HG02973 (cell line): Measurements from ENCODE around the gene VWA8.
"Not testable (repeated sequence)": the region's sequence is repeated elsewhere in the genome, so short reads cannot be mapped to it uniquely, and the experiment has no call there.

ENCODE experiments used
- ATAC-seq: cut with Tn5 transposase; IDR thresholded peaks from one replicate; pipeline ENCODE4 v1.9.1; 2021; ENCODE audit warnings: moderate library complexity; ENCODE audit not compliant: unreplicated experiment

The VWA8 gene

DNA sequence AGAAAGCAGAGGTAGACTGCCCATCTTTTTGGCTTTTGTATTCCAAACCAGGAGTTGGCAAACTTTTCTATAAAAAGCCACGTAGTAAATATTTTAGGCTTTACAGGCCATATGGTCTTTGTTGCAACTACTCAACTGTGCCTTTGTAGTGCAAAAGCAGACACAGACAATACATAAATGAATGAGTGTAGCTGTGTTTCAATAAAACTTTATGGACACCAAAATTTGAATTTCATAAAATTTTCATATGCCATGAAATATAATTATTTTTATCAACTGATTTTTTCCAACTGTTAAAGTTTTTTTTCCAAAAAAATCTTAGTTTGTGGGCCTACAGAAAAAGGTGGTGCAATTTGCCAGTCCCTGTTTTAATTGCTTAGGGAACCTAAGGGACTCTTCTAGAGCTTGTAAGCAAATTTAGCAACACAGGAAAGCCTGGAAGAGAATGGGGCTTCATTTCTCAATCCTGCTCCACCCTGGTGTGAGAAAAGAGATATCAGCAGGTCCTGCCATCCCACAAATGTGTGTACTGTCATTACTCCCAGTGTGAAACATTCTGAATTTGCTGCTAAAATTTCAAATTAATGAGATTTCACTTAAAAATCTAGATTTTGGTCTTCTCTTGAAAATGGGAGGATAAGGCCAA is 309.4 kb downstream of the VWA8 start:
- ATAC-seq = no peak

- ATAC-seq = no peak
These were observed 310.2 kb downstream of the VWA8 start for GRCh38 chr13:41650706-41651105.

GRCh38 chr13:41649659-41650058 is 311.2 kb downstream of the VWA8 start:
- ATAC-seq = no peak

GRCh38 chr13:41648314-41648935 is 312.5 kb downstream of the VWA8 start:
- no peak for ATAC-seq

- ATAC-seq = not testable (repeated sequence)
These were observed 313.1 kb downstream of the VWA8 start for GRCh38 chr13:41647699-41648313.

DNA sequence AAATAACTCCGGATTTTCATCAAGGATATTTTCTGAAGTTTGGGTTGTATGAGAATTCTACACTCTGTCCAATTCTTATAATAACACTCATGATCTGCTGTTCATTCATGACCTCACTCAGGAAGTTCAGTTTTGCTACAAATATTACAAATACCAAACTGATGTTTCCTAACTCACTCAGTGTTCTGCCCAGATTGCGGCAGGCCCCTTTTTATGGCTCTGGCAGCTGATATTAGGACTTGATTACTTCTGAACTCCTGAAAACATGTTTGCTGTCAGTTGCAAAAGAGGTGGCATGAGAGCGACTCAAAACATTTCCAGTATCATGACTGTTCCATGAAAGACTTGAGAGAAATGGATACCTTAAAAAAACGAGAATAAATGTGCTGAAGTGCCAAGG is 315.6 kb downstream of the VWA8 start:
- no peak for ATAC-seq

- no peak for ATAC-seq
These were observed 316.2 kb downstream of the VWA8 start for GRCh38 chr13:41644742-41645141.

DNA sequence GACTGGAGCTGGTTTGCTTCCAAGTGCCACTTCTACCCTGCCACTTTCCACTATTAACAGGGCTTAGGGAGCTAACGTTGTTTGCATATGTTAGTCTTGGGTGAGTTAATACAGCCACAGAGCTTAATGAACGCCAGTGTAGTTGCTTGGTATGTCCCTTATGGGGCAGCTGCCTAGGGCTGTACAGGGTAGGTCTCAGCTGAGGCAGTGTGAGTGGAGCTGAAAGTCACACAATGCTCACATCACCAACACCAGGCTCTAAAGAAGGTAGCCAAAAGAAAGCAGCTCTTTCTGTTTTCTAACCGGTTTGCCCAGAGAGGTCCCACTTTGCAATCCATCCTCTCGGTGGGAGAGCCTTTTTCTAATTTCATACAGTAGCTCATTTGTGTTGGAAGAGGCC is 317.4 kb downstream of the VWA8 start:
- ATAC-seq = no peak

DNA sequence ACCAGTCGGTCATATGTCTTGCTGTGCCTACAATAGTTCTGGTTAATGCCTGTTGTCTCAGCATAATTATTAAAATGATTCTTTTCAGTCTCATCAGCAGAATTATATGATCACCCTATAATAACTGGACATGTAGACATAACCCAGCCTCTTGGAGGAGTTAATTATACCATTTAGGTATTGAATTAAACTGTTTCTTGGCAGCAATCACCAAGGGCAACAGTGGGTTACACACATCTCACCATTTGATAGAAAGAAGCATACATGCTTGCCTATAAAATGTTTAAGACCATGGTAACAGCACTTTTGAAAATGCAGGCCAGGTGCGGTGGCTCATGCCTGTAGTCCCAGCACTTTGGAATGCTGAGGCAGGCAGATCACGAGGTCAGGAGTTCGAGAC is 318.9 kb downstream of the VWA8 start:
- ATAC-seq = no peak

GRCh38 chr13:41641429-41641828 is 319.5 kb downstream of the VWA8 start:
- no peak for ATAC-seq

DNA sequence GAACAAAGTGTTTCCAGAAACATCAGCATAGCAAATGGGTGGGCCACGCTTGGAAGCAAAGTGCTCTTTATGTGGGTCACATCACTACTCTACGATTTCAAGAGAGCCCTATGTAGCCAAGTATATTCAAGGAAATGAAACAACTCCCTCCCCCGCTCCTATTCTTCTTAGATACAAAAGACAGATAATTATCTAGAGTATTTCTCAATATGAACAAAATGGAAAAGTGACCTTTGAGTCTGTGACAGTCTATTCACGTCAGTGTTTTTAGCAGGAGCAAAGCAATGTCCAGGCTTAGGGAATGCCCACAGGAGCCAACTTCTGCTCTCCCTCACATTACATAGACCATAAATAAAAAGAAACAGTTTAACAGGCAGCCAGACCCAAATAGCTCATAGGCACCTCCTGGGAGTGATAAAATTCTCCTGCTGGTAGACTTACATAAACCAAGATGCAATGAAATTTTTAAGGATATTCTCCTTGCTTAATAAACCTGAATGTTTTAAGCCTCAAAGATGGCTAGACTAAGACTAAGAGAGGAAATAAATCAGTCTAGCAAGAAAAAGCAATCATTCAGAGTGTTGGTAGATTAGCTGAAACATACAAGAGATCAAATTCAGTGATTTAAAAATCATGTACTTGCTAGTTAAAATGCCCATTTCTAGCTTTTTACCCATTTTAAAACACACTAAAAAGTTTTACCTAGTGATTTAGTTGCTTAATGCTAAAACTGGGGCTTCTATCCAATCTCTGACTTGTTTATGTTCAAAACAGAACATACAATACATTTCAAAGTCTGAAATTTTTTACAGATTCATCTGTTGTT is 320.7 kb downstream of the VWA8 start:
- ATAC-seq = no peak

DNA sequence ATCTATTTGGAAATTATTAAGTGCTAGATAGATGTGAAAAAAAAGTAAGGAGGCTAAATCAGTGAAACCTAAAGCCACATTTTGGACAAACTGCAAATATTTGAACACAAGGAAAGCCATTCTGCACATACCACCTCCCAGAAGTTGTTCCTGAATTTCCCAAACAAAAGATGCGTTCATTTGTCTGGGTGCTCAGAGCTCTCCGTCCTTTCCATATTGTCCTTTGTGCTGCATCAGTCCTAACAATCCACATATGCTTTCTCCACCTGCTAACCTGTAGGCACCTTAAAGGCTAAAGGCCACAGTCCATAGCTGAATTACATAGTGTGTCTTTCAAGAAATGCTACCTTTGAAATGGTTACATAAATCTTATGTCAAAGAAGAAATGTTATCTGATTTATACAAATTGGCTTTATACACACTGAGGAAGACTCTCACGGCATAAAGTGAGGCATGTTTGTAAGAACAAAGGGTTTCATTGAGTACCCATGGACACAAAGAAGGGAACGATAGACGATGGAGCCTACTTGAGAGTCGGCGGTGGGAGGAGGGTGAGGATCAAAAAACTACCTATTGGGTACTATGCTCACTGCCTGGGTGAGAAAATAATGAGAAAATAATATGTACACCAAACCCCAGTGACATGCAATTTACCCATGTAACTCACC is 321.5 kb downstream of the VWA8 start:
- ATAC-seq = no peak

- no peak for ATAC-seq
These were observed 323.3 kb downstream of the VWA8 start for GRCh38 chr13:41637586-41637985.

DNA sequence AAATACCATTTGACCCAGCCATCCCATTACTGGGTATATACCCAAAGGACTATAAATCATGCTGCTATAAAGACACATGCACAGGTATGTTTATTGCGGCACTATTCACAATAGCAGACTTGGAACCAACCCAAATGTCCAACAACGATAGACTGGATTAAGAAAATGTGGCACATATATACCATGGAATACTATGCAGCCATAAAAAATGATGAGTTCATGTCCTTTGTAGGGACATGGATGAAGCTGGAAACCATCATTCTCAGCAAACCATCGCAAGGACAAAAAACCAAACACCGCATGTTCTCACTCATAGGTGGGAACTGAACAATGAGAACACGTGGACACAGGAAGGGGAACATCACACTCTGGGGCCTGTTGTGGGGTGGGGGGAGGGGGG is 323.9 kb downstream of the VWA8 start:
- not testable (repeated sequence) for ATAC-seq

DNA sequence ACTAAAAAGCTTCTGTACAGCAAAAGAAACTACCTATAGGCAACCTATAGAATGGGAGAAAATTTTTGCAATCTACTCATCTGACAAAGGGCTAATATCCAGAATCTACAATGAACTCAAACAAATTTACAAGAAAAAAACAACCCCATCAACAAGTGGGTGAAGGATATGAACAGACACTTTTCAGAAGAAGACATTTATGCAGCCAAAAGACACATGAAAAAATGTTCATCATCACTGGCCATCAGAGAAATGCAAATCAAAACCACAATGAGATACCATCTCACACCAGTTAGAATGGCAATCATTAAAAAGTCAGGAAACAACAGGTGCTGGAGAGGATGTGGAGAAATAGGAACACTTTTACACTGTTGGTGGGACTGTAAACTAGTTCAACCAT is 324.3 kb downstream of the VWA8 start:
- not testable (repeated sequence) for ATAC-seq

DNA sequence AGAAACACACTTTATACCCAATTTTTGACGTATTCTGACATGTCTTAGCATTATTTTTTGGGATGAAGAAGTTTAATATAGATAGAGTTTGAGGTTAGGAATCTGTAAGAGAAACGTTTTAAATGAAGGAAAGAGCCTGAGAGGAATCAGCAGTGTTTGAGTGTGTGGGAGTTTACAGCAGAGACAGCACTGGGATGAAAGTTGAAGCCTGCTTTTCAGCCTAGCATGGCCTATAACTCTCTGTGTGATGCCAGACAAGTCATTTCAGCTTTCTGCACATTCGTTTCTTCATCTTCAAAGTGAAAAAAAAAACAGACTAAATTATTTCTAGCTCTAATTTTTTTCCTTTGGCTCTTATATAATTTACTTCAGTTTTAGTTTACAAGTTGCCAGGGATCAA is 326.5 kb downstream of the VWA8 start:
- no peak for ATAC-seq

DNA sequence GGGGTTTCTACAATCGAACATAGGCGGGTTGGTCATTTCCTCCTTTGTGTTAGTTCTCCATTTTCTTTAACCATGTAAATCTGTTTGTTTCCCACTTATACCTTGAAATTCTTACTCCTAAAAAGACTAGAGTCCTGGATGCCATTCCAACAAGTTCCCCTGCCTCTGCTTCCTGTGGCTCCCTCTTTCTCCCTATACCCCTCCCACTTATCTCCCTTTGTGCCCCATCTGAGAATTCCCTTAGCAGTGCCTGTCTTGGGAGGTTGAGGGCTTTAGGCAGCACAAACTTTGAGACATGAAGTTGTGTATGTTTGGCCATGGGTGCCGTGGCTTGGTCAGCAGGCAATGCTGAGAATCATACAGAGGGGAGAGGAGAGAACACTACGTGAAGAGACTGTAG is 327.1 kb downstream of the VWA8 start:
- no peak for ATAC-seq

DNA sequence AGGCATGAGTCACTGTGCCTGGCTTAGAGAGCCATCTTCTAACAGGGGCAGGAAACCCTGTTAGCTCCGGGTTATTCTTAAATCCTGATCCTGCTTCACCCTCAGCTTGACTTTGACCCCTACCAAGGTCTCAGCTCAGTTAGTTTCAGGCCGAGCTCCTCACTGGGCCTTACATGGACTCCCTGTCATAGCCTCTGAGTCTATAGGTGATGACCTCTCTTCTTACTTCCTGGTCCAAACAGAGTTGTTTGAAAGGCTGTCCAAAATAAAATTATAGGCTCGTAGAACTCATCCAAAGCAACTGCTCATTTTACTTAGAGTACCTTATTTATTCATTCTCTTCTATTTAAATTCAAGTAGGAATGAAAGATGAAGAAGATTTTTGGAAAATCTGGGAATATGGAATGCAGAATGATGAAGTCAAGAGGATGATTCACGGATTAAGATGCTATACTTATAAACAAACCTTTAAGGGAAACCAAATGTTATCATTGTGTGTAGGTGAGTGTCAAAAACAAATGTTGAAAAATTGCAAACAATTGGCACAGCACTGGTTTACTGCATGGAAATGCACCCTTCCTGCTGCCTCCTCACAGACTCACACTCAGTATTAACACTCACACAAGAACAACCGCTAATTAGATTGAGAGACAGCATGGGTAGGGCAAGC is 329.5 kb downstream of the VWA8 start:
- no peak for ATAC-seq

GRCh38 chr13:41627425-41627824 is 333.5 kb downstream of the VWA8 start:
- no peak for ATAC-seq

- ATAC-seq = no peak
These were observed 336.9 kb downstream of the VWA8 start for GRCh38 chr13:41624041-41624440.
